Ovary (tissue), 3 donors: ENCODE data around the gene RPIA.

Experiments used
- EP300 ChIP-seq: sonication (generic); formaldehyde crosslinking; IDR thresholded peaks from one replicate; pipeline ENCODE4 v1.6.1; 2017; ENCODE audit warnings: antibody characterized with exemption
- POLR2A ChIP-seq: fragments of 450-650 bp; IDR thresholded peaks from one replicate; pipeline ENCODE4 v1.6.1; 2017; ENCODE audit warnings: antibody characterized with exemption, mild to moderate bottlenecking, moderate library complexity
- TF ChIP-seq, protein P1 (sequence below), 3 donors: fragments of 450-650 bp in 2 of 3; fragments of 200-600 bp in 1 of 3; IDR thresholded peaks; one replicate each; pipeline versions ENCODE4 v1.5.1 to v1.8.0; 2016 to 2022; ENCODE audit warnings: antibody characterized with exemption in 3 of 3, mild to moderate bottlenecking in 1 of 3
- donor health status: DM: no; HTN: no; CAD: no.

- TF ChIP-seq, protein P1, sequence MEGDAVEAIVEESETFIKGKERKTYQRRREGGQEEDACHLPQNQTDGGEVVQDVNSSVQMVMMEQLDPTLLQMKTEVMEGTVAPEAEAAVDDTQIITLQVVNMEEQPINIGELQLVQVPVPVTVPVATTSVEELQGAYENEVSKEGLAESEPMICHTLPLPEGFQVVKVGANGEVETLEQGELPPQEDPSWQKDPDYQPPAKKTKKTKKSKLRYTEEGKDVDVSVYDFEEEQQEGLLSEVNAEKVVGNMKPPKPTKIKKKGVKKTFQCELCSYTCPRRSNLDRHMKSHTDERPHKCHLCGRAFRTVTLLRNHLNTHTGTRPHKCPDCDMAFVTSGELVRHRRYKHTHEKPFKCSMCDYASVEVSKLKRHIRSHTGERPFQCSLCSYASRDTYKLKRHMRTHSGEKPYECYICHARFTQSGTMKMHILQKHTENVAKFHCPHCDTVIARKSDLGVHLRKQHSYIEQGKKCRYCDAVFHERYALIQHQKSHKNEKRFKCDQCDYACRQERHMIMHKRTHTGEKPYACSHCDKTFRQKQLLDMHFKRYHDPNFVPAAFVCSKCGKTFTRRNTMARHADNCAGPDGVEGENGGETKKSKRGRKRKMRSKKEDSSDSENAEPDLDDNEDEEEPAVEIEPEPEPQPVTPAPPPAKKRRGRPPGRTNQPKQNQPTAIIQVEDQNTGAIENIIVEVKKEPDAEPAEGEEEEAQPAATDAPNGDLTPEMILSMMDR (IDR thresholded peaks at IDR 0.05) = no peak
- TF ChIP-seq POLR2A = no peak
- no peak for TF ChIP-seq EP300
Measured at GRCh38 chr2:88659538-88659915, 31.9 kb upstream of the RPIA start.
